ENCODE data around the gene C10orf90. TPM values are rescaled to one million over a fixed set of nuclear protein-coding genes. Genes with fewer than 3 reads are reported as not detected.

C10orf90 gene
- total RNA-seq, 1 experiment from 2014 or later = not detected

- Mint-ChIP-seq H3K36me3 (ENCODE audit: insufficient read depth in 1 of 3, low read depth in 3 of 3) (peaks cover 0 to 12% (median 3%) of the 10 kb centered on the region in 3 experiments; a peak in 2 of 7 replicates), H3K27me3 (ENCODE audit: low read depth) (no peaks in the 10 kb centered on the region), H3K4me3 (no peak overlapping the region), H3K9me3 (peaks cover 11 to 20% of the 10 kb centered on the region in 2 experiments), H3K27ac (no peak overlapping the region), H3K4me1 (peaks cover 3 to 7% of the 10 kb centered on the region in 2 experiments; a peak in 3 of 4 replicates)
- Histone ChIP-seq H4K8ac (replicated peaks; ENCODE audit: insufficient read length, low read depth, low read length) (no peak overlapping the region), H2BK20ac (ENCODE audit: low read depth, low read length, poor library complexity, severe bottlenecking) (no peak overlapping the region), H2BK120ac (ENCODE audit: low read depth, low read length, poor library complexity, severe bottlenecking) (no peak overlapping the region), H3T11ph (ENCODE audit: low read length) (no peak overlapping the region), H2BK12ac (ENCODE audit: insufficient read length, low read depth, low read length) (no peak overlapping the region), H3K23me2 (ENCODE audit: insufficient read length, low read depth, low read length, poor library complexity, severe bottlenecking) (no peaks in the 10 kb centered on the region), H3K4me1 (ENCODE audit: insufficient read depth, low read length) (no peaks in the 10 kb centered on the region; the same call in 1 of the 2 replicates), H4K5ac (ENCODE audit: insufficient read length, low read depth, low read length) (no peak overlapping the region), H3K27me3 (ENCODE audit: insufficient read depth, low read length) (no peaks in the 10 kb centered on the region), H3K23ac (ENCODE audit: insufficient read length, low read depth, low read length) (no peak overlapping the region), H2AFZ (ENCODE audit: low read length) (no peak overlapping the region), H3K18ac (ENCODE audit: insufficient read length, low read depth, low read length) (no peak overlapping the region), H3K9me3 (ENCODE audit: control insufficient read depth, low read depth, low read length) (no peaks in the 10 kb centered on the region), H3K4me2 (ENCODE audit: insufficient read depth, insufficient read length, low read length) (no peak overlapping the region), H3K79me2 (ENCODE audit: insufficient read depth, low read length) (no peaks in the 10 kb centered on the region), H3K56ac (ENCODE audit: insufficient read length, low read depth, low read length) (no peak overlapping the region), H3K79me1 (ENCODE audit: insufficient read depth, low read depth, low read length, poor library complexity, severe bottlenecking) (no peaks in the 10 kb centered on the region), H2BK5ac (ENCODE audit: insufficient read length, low read length) (no peak overlapping the region), H3K27ac (ENCODE audit: insufficient read length, low read depth, low read length) (no peak overlapping the region), H2AK5ac (ENCODE audit: insufficient read length, low read length) (no peak overlapping the region), H3K9ac (ENCODE audit: extremely low read depth, insufficient read length, low read length) (no peak overlapping the region), H3K4ac (ENCODE audit: low read depth, low read length) (no peak overlapping the region), H4K20me1 (ENCODE audit: control insufficient read depth, insufficient read depth, insufficient read length) (peaks cover 3% of the 10 kb centered on the region), H4K91ac (ENCODE audit: insufficient read length, low read depth, low read length) (no peak overlapping the region), H2BK15ac (ENCODE audit: low read depth, low read length) (no peak overlapping the region), H3K14ac (ENCODE audit: insufficient read depth, low read length) (no peak overlapping the region)
- no CpG with 5 or more reads among the region's 2 CpGs for WGBS (ENCODE audit: extremely low coverage, insufficient read length, low lambda C conversion rate)
- no peak for DNase-seq
- TF ChIP-seq, protein P1, sequence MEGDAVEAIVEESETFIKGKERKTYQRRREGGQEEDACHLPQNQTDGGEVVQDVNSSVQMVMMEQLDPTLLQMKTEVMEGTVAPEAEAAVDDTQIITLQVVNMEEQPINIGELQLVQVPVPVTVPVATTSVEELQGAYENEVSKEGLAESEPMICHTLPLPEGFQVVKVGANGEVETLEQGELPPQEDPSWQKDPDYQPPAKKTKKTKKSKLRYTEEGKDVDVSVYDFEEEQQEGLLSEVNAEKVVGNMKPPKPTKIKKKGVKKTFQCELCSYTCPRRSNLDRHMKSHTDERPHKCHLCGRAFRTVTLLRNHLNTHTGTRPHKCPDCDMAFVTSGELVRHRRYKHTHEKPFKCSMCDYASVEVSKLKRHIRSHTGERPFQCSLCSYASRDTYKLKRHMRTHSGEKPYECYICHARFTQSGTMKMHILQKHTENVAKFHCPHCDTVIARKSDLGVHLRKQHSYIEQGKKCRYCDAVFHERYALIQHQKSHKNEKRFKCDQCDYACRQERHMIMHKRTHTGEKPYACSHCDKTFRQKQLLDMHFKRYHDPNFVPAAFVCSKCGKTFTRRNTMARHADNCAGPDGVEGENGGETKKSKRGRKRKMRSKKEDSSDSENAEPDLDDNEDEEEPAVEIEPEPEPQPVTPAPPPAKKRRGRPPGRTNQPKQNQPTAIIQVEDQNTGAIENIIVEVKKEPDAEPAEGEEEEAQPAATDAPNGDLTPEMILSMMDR (conservative IDR thresholded peaks at IDR 0.05) = no peak
These were observed 94.2 kb downstream of the C10orf90 start for GRCh38 chr10:126576336-126576735.

All from H9 (cell line).